Type B pancreatic cell (in vitro differentiated cells): ENCODE measurements around the gene FSTL5. TPM values are rescaled to one million over a fixed set of nuclear protein-coding genes. Genes with fewer than 3 reads are reported as not detected.
"Not testable (repeated sequence)": the region's sequence is repeated elsewhere in the genome, so short reads cannot be mapped to it uniquely, and the experiment has no call there.

ENCODE experiments used
- DNase-seq: peaks from one replicate; pipeline ENCODE4 v3.0.0; 2021; ENCODE audit warnings: mixed read lengths; ENCODE audit not compliant: unreplicated experiment; ENCODE audit errors: extremely low spot score
- H3K27ac Mint-ChIP-seq: 2 replicates; pipeline ENCODE4 v1.8.0; 2021; ENCODE audit warnings: mild to moderate bottlenecking, mixed read lengths
- H3K27me3 Mint-ChIP-seq: 2 replicates; pipeline ENCODE4 v1.8.0; 2021; ENCODE audit warnings: mixed read lengths
- H3K36me3 Mint-ChIP-seq: 2 replicates; pipeline ENCODE4 v1.8.0; 2021; ENCODE audit warnings: mixed read lengths
- H3K4me1 Mint-ChIP-seq: one replicate; pipeline ENCODE4 v1.8.0; 2021; ENCODE audit warnings: mixed read lengths; ENCODE audit not compliant: unreplicated experiment
- H3K4me3 Mint-ChIP-seq: 2 replicates; pipeline ENCODE4 v1.8.0; 2021; ENCODE audit warnings: mild to moderate bottlenecking, mixed read lengths
- H3K9me3 Mint-ChIP-seq: 2 replicates; pipeline ENCODE4 v1.8.0; 2021; ENCODE audit warnings: mixed read lengths
- long read RNA-seq: library from polyadenylated mRNA; unstranded; transcript quantifications from one replicate; pipeline ENCODE4 v2.0.0, GENCODE V29; 2020
- total RNA-seq: library from RNA; stranded (reverse); gene quantifications from 2 replicates; pipeline ENCODE4 v1.2.1, GENCODE V29; 2021; ENCODE audit warnings: low replicate concordance
- TF ChIP-seq, protein P1 (sequence below): fragments of 200-600 bp; sonication (generic); conservative IDR thresholded peaks from 2 replicates; pipeline ENCODE4 v1.5.0; 2021; ENCODE audit warnings: antibody characterized with exemption, mild to moderate bottlenecking

Gene FSTL5
- 3.6 and 9.5 TPM in 2 replicates for total RNA-seq
- long read RNA-seq, full-length matches to known transcripts = 5 of 18 reads
- long read RNA-seq, partial matches to known transcripts = 6 of 18 reads
- long read RNA-seq, other reads (novel, unspliced or antisense) = 7 of 18 reads

- DNase-seq = peak; percentile 80
- H3K27me3 Mint-ChIP-seq = peaks cover 22% of the 10 kb centered on the region
- H3K9me3 Mint-ChIP-seq = no peaks in the 10 kb centered on the region
- H3K4me3 Mint-ChIP-seq = peak within 1 kb of the TSS; percentile 99
- H3K36me3 Mint-ChIP-seq = no peaks in the 10 kb centered on the region
- peak within 1 kb of the TSS; percentile 66 for H3K27ac Mint-ChIP-seq
- TF ChIP-seq, protein P1, sequence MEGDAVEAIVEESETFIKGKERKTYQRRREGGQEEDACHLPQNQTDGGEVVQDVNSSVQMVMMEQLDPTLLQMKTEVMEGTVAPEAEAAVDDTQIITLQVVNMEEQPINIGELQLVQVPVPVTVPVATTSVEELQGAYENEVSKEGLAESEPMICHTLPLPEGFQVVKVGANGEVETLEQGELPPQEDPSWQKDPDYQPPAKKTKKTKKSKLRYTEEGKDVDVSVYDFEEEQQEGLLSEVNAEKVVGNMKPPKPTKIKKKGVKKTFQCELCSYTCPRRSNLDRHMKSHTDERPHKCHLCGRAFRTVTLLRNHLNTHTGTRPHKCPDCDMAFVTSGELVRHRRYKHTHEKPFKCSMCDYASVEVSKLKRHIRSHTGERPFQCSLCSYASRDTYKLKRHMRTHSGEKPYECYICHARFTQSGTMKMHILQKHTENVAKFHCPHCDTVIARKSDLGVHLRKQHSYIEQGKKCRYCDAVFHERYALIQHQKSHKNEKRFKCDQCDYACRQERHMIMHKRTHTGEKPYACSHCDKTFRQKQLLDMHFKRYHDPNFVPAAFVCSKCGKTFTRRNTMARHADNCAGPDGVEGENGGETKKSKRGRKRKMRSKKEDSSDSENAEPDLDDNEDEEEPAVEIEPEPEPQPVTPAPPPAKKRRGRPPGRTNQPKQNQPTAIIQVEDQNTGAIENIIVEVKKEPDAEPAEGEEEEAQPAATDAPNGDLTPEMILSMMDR = peak; percentile 8
- H3K4me1 Mint-ChIP-seq = peaks cover 4% of the 10 kb centered on the region
These were observed at the start of gene FSTL5 for GRCh38 chr4:162163892-162164759. FSTL5 (minus strand) TSS chr4:162164000; CDS start chr4:162111396, 52,604 bp downstream.

- DNase-seq = no peak
- H3K4me3 Mint-ChIP-seq = no peak overlapping the region
- no peaks in the 10 kb centered on the region for H3K4me1 Mint-ChIP-seq
- peaks cover 3% of the 10 kb centered on the region for H3K27me3 Mint-ChIP-seq
- TF ChIP-seq, protein P1 = no peak
- no peaks in the 10 kb centered on the region for H3K36me3 Mint-ChIP-seq
- no peaks in the 10 kb centered on the region for H3K9me3 Mint-ChIP-seq
- H3K27ac Mint-ChIP-seq = no peak overlapping the region
These were observed 45.9 kb upstream of the FSTL5 start for GRCh38 chr4:162209706-162210105.

- not testable (repeated sequence) for H3K4me3 Mint-ChIP-seq, H3K27ac Mint-ChIP-seq, H3K4me1 Mint-ChIP-seq, H3K9me3 Mint-ChIP-seq, H3K36me3 Mint-ChIP-seq, H3K27me3 Mint-ChIP-seq, DNase-seq
These were observed 39.7 kb upstream of the FSTL5 start for GRCh38 chr4:162203478-162203877.

DNA sequence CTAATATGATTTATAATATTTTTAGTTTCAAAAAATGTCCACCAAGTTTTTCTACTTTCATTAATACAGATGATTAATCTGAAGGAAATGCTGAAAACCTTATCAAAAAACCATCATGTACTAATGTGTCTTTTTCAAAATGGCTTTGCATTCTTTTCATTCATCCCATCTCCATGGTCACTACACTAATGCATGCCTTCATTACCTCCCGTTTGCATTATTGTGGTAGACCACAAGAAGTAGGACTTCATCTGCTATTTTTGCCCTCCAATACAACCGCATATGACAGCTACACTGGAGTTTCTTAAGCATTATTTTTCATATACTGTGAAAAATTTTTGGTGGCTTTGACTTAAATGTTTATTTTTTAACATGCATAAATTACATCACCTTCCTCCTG, 37.9 kb upstream of the FSTL5 start:
- TF ChIP-seq, protein P1 = no peak
- H3K27ac Mint-ChIP-seq = no peak overlapping the region
- DNase-seq = no peak
- no peaks in the 10 kb centered on the region for H3K9me3 Mint-ChIP-seq
- no peak overlapping the region for H3K4me3 Mint-ChIP-seq
- no peaks in the 10 kb centered on the region for H3K4me1 Mint-ChIP-seq
- H3K36me3 Mint-ChIP-seq = no peaks in the 10 kb centered on the region
- no peaks in the 10 kb centered on the region for H3K27me3 Mint-ChIP-seq

GRCh38 chr4:162170509-162170908, 6.7 kb upstream of the FSTL5 start:
- no peaks in the 10 kb centered on the region for H3K9me3 Mint-ChIP-seq
- peaks cover 26% of the 10 kb centered on the region for H3K27me3 Mint-ChIP-seq
- DNase-seq = no peak
- H3K36me3 Mint-ChIP-seq = no peaks in the 10 kb centered on the region
- no peaks in the 10 kb centered on the region for H3K4me1 Mint-ChIP-seq
- no peak overlapping the region for H3K27ac Mint-ChIP-seq
- TF ChIP-seq, protein P1 = no peak
- H3K4me3 Mint-ChIP-seq = no peak overlapping the region

- H3K36me3 Mint-ChIP-seq = no peaks in the 10 kb centered on the region
- DNase-seq = no peak
- peaks cover 4% of the 10 kb centered on the region for H3K4me1 Mint-ChIP-seq
- no peak overlapping the region for H3K27ac Mint-ChIP-seq
- peak overlapping the region; percentile 77 for H3K4me3 Mint-ChIP-seq
- no peaks in the 10 kb centered on the region for H3K9me3 Mint-ChIP-seq
- TF ChIP-seq, protein P1 = no peak
- peaks cover 23% of the 10 kb centered on the region for H3K27me3 Mint-ChIP-seq
These were observed 1.2 kb upstream of the FSTL5 start for GRCh38 chr4:162164906-162165510.
